HG03378 (cell line): ENCODE measurements around the gene PTPRN2.

Experiments
- ATAC-seq: cut with Tn5 transposase; IDR thresholded peaks from one replicate; pipeline ENCODE4 v1.9.1; 2021; ENCODE audit warnings: mild to moderate bottlenecking, moderate library complexity; ENCODE audit not compliant: unreplicated experiment

PTPRN2 gene

GRCh38 chr7:158093156-158093796 lies 494.3 kb downstream of the PTPRN2 start:
- ATAC-seq = no peak

DNA sequence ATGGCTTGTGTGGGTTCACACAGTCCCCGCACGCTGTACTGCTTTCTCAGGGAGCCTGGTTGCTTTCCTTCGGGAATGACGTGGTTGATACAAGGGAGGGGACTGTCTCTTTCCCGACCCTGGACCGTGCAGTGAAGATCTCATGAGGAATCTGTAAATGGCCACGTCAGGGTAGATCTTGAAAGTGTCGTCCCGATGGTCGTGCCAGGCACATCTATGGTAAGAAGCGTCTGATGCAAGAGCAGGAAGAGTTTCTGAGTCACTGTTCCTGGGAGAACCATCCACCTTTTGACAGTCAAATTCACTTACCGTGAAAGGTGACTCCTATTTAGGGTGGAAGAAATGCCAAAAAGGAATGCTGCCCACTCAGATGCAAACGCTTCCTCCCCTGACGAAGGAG lies 500.4 kb downstream of the PTPRN2 start:
- no peak for ATAC-seq

GRCh38 chr7:158085741-158086695 lies 501.6 kb downstream of the PTPRN2 start:
- ATAC-seq = no peak

DNA sequence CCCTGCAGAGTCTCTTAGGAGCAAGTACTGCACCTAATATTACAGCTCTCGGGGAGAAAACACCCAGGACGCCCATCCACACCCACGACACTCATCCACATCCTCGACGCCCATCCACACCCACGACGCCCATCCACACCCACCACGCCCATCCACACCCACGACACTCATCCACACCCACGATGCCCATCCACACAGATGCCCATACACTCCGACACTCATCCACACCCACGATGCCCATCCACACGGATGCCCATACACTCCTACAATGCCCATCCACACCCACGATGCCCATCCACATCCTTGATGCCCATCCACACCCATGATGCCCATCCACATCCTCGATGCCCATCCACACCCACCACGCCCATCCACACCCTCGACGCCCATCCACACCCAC lies 503.1 kb downstream of the PTPRN2 start:
- no peak for ATAC-seq

DNA sequence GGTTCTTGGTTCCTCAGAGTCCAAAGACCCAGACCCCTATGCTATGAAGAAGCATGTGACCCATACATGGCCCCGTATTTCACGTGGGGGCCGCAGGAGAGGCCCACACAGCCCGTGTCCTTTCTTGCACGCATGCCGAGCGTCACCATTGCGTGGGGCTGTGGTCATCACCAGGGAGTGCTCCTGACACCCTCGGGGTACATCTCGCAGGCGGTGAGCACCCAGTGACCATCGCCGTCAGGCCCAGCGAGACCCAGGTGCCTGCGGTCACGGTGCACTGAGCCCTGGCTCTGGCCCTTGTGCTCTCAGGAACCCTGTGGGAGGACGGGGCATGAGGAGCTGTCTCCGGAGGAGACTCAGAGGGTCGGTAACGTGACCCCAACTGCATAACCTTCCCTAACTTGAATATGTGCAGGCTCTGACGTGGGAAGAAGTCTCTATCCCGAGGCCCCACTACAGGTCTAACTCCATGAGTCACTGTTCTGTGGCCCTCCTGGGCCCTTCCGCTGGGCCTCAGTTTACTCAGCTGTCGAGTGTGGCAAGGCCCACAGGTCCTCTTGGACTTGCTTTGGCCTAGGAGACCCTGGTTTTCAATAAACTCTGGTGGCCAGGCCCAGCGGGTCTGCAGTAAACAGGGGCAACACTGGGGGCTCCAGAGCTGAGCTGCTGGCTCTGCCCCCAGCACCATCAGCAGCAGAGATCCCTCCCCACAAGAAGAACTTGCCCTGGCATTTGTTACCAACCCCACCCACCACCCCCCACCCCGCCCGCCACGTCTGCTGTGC lies 503.9 kb downstream of the PTPRN2 start:
- no peak for ATAC-seq

- ATAC-seq = no peak
Observed at GRCh38 chr7:158082761-158083160, 504.9 kb downstream of the PTPRN2 start.

DNA sequence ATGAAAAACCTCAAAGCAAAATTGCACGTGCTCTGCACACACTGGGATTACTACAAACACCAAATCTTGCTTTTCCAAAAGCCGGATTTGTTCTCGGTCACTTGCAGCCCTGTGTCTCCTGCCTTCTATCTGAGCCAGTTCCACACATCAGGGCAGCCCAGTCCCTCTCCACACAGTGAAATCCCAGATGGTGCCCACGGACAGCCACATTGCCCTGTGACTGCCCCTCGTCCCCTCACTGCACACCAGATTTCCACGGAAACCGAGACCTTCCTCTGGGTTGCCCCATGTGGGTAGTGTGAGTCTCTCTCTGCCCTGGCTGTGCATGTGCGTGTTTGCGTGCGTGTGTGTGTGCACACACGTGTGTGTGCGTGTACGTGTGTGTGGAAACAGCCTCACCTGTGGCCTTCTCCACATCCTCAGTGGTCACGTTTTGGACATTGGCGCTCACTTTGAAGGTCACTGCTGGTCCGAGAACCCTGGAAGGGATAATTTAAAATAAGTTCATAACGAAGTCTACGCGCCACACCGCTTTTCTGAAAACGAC lies 506.7 kb downstream of the PTPRN2 start:
- ATAC-seq = no peak

DNA sequence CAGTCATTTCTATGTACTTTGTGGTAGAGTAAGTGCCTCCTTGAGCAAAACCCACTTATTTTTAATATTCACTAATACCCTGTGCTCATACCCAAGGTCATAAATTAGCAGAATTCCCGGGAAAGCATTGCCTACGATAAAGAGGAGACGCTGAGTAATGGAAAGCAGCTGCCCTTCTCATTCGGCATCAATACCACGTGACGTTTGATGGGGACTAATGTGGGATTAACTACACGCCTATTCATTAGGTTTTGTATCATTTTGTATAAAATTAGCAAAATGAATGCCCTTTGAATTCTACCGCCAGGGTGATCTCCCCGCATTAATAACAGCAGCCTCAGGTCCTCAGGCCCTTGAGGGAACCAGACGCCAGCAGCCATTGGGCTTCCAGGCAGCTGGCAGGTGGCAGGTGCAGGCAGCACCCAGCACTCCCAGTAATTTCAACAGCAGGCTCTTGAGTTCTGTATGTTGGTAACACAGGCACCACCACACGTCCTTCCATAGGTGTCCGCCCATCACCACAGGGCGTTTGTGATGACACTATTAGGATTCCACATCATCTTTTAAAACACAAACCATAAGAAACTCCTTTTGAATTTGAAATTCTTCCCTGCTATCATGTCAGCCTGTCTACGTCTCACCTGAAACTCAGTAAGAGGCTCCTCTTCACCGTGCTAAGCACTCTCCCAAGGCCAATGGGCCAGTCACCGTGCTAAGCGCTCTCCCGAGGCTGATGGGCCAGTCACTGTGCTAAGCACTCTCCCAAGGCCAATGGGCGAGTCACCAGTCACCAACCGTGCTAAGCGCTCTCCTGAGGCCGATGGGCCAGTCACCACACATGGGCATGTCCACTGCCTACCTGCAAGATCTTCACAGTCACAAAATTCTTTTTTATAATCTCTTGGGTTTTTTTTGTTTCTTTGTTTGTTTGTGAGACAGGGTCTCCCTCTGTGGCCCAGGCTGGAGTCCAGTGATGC lies 509.4 kb downstream of the PTPRN2 start:
- no peak for ATAC-seq

- no peak for ATAC-seq
Observed at GRCh38 chr7:158077151-158077840, 510.3 kb downstream of the PTPRN2 start.

GRCh38 chr7:158076656-158077055 lies 511.0 kb downstream of the PTPRN2 start:
- ATAC-seq = no peak

DNA sequence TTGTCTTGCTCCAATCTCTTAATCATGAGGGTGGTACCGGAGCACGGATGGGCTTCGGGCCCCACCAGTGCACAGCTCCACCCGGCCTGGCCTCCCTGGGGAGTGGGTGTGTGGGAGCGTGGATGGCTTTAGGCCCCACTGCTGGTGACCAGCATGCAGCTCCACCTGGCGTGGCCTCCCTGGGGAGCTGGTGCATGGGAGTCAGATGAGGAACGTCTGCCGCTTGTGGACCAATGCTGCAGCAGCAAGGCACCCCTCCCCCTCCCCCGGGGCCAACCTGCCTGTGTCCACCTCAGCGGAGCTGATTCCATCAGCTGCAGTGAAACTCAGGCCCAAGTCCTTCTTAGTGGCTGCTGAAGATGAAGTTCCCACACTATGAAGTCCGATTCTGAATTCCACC lies 511.4 kb downstream of the PTPRN2 start:
- ATAC-seq = no peak

DNA sequence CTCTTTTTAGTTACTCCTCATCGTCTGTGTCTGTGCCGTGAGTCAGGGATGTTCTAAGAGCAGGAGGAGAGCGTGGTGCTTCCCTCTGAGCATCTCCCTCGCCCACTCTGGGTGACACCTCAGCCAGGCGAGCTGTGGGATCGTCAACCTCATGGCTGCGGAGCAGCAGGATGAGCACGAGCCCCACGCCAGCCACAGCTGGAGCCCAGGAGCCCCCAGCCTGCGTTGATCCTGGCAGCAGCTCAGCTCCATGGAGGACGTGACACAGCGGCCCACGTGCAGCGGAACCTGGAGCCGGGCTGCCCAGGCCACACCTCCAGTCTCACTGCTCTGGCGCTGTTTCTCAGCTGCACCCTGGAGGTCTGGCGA lies 512.0 kb downstream of the PTPRN2 start:
- ATAC-seq = no peak

DNA sequence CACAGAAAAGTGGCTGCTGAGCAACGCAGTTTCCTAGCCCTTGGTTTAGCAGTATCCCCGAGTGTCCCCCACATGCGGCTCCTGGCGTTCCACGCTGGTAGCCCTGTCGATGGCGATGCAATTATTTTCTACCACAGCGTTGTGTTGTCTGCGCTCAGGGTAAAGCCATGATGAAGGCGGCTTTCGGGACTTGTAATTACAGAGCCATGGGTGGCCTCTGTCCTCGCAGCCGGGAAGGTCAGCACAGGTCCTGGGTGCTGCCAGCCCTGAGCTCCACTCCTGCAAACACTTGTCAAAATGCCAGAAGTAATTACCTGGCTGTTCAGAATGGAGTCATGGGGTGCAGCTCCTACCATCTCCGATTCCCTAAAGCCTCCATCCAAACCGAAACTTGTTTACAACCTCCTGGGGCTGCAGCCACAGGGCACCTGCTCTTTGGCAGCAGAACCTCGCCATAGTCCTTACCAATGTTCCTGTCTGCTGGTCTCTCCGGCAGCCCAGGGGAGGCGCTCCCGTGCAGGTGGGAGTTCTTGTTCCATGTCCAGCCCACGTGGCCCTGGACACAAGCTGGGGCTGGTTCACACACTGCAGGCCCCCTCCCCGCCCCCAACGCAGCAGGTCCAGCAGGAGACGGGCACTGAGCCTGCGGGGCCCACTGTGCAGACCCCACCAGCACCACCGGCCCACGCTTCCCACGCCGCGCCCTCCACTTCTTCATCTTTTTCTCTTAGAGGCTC lies 512.6 kb downstream of the PTPRN2 start:
- ATAC-seq = no peak

GRCh38 chr7:158073845-158074840 lies 513.5 kb downstream of the PTPRN2 start:
- no peak for ATAC-seq

DNA sequence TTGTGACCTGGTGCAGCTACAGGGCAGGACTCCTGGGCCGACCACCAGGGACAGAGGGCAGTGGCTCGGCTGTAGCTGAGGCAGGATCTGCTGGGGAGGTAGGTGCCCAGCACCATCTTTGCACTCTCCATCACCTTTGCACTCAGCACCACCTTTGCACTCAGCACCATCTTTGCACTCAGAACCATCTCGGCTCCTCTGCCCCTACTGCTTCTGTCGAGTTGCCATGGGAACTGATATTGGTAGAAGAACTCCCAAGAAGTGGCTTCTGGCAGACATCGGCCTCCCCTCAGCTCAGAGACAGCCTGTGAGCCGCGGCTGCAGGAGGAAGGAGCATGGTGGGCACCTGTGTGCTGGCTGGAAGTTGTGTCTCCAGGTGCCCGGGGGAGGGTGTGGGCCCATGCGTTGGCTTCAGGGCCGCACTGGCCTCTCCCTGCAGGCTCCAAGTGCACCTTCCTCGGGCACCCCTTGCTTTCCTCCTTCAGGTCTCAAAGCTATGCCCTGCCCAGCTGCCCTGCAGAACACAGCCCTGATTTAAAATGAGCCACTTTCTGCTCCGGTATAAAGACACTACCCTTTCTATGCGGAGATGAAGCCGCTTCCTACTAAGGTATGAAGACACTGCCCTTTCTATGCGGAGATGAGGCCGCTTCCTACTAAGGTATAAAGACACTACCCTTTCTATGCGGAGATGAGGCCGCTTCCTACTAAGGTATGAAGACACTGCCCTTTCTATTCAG lies 514.5 kb downstream of the PTPRN2 start:
- ATAC-seq = no peak

DNA sequence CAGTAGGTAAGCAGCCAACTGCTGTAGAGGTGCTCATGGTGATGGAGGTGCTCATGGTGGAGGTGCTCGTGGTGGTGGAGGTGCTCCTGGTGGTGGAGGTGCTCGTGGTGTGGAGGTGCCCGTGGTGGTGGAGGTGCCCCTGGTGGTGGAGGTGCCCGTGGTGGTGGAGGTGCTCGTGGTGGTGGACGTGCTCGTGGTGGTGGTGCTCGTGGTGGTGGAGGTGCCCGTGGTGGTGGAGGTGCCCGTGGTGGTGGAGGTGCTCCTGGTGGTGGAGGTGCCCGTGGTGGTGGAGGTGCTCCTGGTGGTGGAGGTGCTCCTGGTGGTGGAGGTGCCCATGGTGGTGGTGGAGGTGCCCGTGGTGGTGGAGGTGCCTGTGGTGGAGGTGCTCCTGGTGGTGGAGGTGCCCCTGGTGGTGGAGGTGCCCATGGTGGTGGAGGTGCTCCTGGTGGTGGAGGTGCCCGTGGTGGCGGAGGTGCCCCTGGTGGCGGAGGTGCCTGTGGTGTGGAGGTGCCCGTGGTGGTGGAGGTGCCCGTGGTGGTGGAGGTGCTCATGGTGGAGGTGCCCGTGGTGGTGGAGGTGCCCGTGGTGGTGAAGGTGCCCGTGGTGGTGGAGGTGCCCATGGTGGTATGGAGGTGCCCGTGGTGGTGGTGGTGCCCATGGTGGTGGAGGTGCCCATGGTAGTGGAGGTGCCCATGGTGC lies 517.3 kb downstream of the PTPRN2 start:
- ATAC-seq = no peak
